UCSD-AML1 (cell line): ENCODE measurements around the gene RNF223.
"Not testable (repeated sequence)": the region's sequence is repeated elsewhere in the genome, so short reads cannot be mapped to it uniquely, and the experiment has no call there.

Experiments
- DNase-seq: peaks from one replicate; lab custom pipeline; 2025; ENCODE audit not compliant: unreplicated experiment; lab: John Stamatoyannopoulos, UW

RNF223 gene

GRCh38 chr1:1110561-1110971, 36.5 kb upstream of the RNF223 start:
- DNase-seq, result no peak

- DNase-seq, result peak; percentile 34
These were observed 35.6 kb upstream of the RNF223 start for GRCh38 chr1:1109743-1110142.

- DNase-seq, result no peak
These were observed 32.6 kb upstream of the RNF223 start for GRCh38 chr1:1106510-1107221.

DNA sequence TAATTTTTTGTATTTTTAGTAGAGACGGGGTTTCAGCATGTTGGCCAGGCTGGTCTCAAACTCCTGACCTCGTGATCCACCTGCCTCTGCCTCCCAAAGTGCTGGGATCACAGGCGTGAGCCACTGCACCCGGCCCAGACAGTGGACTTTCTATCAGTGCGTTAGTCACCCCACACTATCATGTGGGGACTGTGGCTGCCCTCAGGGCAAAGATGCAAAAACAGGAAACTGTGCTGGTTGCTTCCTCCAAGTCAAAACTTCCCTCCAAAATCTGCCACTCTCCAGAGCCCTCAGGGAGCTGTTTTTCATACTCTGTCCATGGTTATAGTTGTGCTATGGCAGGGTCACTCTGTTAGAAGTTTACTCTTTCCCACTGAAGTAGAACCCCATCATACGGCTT, 30.0 kb upstream of the RNF223 start:
- peak; percentile 24 for DNase-seq

GRCh38 chr1:1101503-1101902, 27.4 kb upstream of the RNF223 start:
- DNase-seq, result no peak

DNA sequence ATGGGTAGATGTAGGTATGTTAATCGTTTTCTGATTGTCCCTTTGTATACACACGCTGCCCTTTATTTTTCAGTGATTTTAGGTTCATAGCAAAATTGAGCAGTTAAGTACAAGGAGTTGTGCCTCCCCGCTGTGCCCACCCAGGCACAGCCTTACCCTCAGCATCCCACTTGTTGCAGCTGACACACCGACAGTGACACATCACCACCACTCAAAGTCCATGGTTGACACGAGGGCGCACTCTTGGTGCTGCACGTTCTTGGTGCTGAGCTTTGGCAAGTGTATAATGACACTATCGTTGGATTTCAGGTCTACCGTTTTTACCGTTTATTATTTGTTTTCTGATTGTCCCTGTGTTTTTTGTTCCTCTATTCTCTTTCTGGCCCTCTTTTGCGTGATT, 26.2 kb upstream of the RNF223 start:
- no peak for DNase-seq

DNA sequence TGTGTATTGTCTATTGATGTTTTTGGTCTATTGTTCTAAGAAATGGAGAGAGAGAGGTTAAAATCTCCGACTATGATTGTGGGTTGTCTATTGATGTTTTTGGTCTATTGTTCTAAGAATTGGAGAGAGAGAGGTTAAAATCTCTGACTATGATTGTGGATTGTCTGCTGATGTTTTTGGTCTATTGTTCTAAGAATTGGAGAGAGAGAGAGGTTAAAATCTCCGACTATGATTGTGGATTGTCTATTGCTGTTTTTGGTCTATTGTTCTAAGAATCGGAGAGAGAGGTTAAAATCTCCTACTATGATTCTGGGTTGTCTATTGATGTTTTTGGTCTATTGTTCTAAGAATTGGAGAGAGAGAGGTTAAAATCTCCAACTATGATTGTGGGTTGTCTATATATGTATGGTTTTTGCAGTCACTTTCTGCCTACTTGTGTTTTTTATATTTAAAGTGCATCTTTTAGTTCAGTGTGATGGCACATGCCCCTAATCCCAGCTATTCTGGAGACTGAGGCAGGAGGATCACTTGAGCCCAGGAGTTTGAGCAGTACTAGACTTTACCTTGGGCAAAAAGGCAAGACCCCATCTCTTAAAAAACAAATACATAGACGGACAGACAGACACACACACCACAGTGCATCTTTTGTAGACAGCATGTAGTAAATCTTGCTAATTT, 25.5 kb upstream of the RNF223 start:
- DNase-seq, result no peak

- no peak for DNase-seq
These were observed 24.7 kb upstream of the RNF223 start for GRCh38 chr1:1098681-1099421.

DNA sequence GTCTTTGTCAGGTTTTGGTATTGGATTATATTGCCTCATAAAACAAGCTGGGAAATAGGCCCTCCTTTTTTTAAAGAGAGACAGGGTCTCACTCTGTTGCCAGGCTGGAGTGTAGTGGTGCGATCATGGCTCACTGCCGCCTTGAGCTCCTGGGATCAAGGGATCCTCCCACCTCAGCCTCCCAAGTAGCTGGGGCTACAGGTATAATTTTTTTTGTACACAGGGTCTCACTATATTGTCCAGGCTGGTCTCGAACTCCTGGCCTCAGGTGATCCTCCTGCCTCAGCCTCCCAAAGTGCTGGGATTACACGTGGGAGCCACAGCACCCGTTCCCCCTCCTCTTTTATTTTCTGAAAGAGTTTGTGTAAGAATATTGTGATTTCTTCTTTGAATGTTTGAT, 22.0 kb upstream of the RNF223 start:
- not testable (repeated sequence) for DNase-seq

- DNase-seq, result no peak
These were observed 20.9 kb upstream of the RNF223 start for GRCh38 chr1:1094981-1095380.

GRCh38 chr1:1093610-1093943, 19.5 kb upstream of the RNF223 start:
- DNase-seq, result no peak

DNA sequence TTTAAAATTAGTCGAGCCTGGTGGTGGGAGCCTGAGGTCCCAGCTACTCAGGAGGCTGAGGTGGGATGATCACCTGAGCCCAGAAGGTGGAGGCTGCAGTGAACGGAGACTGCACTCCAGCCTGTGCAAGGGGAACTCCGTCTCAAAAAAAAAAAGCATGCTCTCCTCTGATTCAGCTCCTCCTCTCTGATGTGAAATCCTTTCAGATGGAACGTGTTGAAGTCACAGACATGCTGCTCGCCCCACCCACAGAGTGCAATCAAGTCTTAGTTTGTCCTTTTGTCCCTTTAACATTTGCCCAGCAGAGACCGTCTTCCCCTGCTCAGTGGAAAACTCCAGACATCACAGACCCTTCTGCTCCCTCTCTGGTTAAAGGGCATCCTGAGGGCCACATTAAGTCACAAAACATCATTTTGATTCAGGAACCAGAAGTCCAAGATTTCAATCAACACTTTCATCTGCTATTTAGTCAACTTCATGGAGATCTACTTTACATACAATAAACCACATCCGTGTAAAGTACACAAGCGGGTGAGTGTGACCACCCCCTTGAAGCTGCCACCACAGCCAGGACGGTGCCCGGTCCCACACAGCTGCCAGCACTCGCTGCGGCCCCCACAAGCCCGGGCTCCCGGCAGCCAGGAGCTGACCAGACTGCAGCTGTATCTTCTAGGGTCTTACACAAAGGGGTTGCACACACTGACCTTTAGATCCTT, 18.9 kb upstream of the RNF223 start:
- no peak for DNase-seq

- no peak for DNase-seq
These were observed 18.2 kb upstream of the RNF223 start for GRCh38 chr1:1092149-1092855.

DNA sequence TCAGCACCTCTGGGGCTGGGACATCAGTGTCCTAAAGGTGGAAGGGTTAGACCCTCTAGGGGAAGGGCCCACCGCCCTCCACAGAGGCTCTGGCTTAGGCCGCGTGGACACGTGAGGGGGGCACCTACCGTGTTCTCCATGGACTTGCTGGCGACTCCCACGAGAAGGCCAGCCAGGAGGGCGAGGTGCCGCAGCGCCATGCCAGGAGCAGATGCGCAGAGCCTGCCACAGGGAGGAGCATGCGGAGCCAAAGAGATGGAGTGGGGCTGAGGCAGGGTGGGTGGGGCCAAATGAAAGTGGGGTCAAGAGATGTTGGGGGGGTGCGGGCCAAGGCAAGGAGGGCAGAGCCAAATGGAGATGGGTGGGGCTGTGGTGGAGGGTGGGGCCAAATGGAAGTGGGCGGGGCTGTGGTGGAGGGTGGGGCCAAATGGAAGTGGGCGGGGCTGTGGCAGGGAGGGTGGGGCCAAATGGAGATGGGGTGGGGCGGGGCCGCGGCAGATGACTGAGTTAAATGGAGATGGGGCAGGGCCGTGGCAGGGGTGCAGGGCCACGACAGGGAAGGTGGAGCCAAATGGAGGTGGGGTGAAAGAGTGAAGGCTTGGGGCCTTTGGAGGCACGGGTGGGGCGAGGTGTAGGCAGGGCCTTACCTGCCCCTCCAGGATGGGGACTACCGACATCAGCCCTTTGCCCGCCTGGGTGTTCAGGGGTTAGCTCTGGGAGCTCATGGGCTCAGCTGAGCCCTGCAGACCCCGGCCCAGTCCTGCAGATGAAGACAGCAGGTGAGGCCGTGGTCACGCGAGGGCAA, 17.4 kb upstream of the RNF223 start:
- no peak for DNase-seq

- DNase-seq, result no peak
These were observed 16.6 kb upstream of the RNF223 start for GRCh38 chr1:1090424-1091343.

DNA sequence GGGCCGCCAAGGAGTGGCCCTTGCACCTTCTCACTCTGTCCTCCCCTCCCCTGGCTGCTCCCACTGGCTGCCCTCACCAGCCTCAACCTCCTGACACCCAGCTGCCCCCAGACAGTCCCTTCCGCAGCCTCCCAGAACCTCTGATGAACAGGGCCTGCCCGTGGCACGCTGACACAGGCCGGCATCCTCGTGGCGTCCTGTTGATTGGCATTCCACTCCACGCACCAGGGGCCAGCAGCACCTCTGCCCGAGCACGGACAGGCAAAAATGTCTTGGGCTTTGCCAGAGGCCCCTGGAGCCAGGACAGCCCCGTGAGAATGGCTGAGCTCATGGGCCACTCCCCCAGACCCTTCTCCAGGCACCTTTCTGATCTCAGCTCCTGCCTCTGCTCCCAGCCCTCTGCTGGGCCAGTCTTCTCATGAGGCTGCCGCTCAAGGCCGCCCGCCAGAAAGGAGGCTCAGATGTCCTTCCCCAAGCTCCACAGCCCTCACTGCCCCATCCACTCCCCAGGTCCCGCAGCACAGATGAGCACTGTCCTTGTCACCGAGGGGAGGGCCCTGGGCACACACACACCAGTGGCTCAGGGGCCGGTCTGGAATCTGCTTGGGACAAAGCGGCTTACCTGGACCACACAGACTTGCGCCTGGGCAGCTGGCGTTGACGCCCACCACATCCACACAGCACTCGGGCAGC, 15.8 kb upstream of the RNF223 start:
- no peak for DNase-seq

GRCh38 chr1:1088801-1089680, 14.9 kb upstream of the RNF223 start:
- no peak for DNase-seq
